ENCODE results near the gene SERPINE2.

- TF ChIP-seq CTCF (IDR thresholded peaks at IDR 0.05; ENCODE audit: low read depth, low read length, poor library complexity, severe bottlenecking), result no peak
- no peak for TF ChIP-seq EZH2phosphoT487 (IDR thresholded peaks at IDR 0.05; ENCODE audit: borderline replicate concordance, low read length)
Observed at GRCh38 chr2:224038830-224039079, 331 bp downstream of the SERPINE2 start.
